Sciatic nerve (tissue), 2 donors: ENCODE measurements around the gene CCDC34. TPM values are rescaled to one million over a fixed set of nuclear protein-coding genes. Genes with fewer than 3 reads are reported as not detected.
"Not testable (repeated sequence)": the region's sequence is repeated elsewhere in the genome, so short reads cannot be mapped to it uniquely, and the experiment has no call there.

ENCODE experiments used
- ATAC-seq: fragments of 200-7000 bp; cut with Tn5 transposase; one replicate; pipeline ENCODE4 v1.9.1; 2020; ENCODE audit warnings: mild to moderate bottlenecking, moderate library complexity
- DNase-seq: peaks from one replicate; pipeline ENCODE4 v3.0.0-alpha.2; 2020; ENCODE audit warnings: low spot score
- intact Hi-C: fragments of 100-400 bp; cut with DNase I; formaldehyde crosslinking; loops from one replicate; pipeline ENCODE4 v1.14.2; 2022
- total RNA-seq: library from RNA; stranded (reverse); fragmentation: NEBNext Ultra II Directional; extraction: Animal tissue kit (Norgen Biotek cat#: 25700); gene quantifications from one replicate; pipeline ENCODE4 v1.2.1, GENCODE V29; 2021
- donor health status: DM: no; HTN: no; CAD: no.
- donor health status: DM: no; HTN: no; CAD: no.

The CCDC34 gene
- total RNA-seq, 1 donor from 2014 or later = 7.8 TPM

DNA sequence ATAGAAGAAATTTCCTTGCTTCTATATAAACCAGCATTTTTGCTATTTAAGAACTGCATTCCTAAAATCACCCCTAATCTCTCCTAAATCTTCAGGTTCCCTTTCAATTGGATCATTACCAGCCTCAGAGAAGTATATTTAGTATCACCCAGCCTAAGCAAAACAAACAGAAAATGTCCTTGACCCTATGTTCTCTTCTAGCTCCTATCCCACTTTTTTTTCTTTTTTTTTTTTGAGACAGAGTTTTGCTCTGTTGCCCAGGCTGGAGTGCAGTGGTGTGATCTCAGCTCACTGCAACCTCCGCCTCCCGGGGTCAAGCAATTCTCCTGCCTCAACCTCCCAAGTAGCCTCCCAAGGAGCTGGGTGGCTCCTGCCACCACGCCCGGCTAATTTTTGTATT is 28.3 kb downstream of the CCDC34 start:
- DNase-seq, intact Hi-C loops, ATAC-seq: not testable (repeated sequence)

- no peak for DNase-seq
- ATAC-seq = no peak
- intact Hi-C loops = no loop called here
Measured at GRCh38 chr11:27331981-27332380, 31.0 kb downstream of the CCDC34 start.

DNA sequence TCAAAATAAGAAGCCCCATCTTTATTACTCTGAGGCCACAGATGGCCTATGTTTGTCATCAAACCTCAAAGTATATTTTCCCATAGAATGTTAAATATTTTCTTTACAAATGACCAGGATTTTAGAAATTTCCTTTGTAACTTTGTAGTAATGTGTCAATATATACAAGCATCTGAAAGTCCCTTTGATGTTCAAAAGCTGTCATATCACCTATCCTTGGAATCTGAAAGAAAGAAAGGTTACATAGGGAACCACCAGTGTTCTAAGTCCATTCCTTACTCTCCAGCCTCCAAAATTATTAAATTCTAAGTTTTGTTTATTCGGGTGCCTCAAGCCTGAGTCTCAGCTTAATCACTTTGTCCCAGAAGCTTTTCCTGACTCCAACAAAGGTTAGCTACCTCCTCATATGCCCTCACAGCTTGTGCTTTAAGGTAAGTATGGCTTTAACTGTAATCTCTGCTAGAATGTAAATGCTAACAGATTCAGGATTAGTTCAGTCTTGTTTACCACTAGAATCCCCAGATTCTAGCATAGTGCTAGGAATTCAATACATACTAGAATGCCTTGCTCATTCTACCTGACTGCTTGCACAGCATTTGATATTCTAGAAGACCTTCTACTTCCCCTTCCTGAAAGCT is 32.3 kb downstream of the CCDC34 start:
- DNase-seq (no peak), ATAC-seq (no peak)
- intact Hi-C loops = no loop called here

DNA sequence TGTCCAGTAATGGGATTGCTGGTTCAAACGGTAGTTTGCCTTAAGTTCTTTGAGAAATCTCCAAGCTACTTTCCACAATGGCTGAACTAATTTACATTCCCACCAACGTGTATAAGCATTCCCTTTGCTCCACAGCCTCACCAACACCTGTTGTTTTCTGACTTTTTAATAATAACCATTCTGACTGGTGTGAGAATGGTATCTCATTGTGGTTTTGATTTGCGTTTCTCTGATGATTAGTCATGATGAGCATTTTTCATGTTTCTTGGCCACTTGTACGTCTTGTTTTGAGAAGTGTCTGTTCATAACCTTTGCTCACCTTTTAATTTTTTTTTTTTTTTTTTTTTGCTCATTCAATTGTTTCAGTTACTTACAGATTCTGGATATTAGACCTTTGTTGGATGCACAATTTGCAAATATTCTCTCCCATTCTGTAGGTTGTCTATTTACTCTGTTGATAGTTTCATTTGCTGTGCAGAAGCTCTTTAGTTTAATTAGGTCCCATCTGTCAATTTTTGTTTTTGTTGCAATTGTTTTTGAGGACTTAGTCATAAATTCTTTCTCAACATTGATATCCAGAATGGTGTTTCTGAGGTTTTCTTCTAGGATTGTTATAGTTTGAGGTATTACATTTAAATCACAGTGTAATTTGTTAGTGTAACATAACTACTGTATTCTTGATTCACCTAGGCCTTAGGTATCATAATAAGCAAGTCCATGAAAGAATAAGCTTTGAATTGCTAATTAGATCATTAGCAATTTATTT is 33.0 kb downstream of the CCDC34 start:
- ATAC-seq (no peak), DNase-seq (no peak)
- intact Hi-C loops = no loop called here

- DNase-seq (no peak), ATAC-seq (no peak)
- intact Hi-C loops = no loop called here
Measured at GRCh38 chr11:27328614-27329013, 34.4 kb downstream of the CCDC34 start.

GRCh38 chr11:27327064-27327463 is 36.0 kb downstream of the CCDC34 start:
- DNase-seq, intact Hi-C loops, ATAC-seq: not testable (repeated sequence)

DNA sequence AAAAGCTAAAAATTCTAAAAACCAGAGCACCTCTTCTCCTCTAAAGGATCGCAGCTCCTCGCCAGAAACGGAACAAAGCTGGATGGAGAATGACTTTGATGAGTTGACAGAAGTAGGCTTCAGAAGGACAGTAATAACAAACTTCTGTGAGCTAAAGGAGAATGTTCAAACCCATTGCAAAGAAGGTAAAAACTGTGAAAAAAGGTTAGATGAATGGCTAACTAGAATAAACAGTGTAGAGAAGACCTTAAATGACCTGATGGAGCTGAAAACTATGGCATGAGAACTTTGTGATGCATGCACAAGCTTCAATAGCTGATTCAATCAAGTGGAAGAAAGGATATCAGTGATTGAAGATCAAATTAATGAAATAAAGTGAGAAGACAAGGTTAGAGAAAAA is 40.8 kb downstream of the CCDC34 start:
- DNase-seq, intact Hi-C loops, ATAC-seq: not testable (repeated sequence)

- intact Hi-C loops, DNase-seq, ATAC-seq: not testable (repeated sequence)
Measured at GRCh38 chr11:27321340-27321739, 41.7 kb downstream of the CCDC34 start.

DNA sequence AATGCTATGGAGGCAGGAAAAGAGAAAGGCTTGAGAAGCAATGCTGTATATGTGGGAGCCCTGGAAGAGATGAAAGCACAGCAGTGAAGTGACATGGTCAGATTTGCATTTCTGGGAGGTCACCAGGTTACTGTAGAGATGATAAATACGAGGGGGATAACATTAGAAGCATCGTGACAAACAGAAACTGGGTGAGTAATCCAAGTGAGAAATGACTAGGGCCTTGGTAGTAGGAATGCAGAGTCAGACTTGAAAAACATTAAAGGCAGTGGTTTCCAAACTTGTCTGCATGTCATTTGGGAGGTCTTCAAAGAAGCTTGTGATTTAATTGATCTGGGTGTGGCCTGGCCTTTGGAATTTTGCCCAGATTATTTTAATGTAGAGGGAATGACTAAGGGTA is 43.9 kb downstream of the CCDC34 start:
- DNase-seq (no peak), ATAC-seq (no peak)
- intact Hi-C loops = no loop called here

DNA sequence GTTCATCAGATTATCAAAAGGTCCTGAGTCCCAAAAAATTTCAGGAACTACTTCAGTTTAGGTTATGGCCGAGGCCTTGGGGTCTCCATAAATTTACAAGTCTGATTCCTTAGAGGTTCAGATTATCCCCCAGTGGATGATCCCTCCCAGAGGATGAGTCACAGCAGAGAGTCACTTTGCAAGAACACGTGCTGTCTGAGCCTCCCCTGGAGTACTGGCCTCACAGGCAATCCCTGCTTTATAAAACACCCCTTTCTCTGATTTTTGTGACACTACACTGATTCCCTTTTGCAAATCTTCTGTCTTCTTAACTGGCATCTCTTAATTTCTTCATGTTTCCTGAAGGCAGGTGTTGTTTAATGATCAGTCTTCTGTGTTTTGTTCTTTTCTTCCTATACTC is 45.3 kb downstream of the CCDC34 start:
- DNase-seq = no peak
- intact Hi-C loops = no loop called here
- no peak for ATAC-seq

GRCh38 chr11:27315836-27316235 is 47.2 kb downstream of the CCDC34 start:
- no peak for DNase-seq
- no peak for ATAC-seq
- intact Hi-C loops = no loop called here

DNA sequence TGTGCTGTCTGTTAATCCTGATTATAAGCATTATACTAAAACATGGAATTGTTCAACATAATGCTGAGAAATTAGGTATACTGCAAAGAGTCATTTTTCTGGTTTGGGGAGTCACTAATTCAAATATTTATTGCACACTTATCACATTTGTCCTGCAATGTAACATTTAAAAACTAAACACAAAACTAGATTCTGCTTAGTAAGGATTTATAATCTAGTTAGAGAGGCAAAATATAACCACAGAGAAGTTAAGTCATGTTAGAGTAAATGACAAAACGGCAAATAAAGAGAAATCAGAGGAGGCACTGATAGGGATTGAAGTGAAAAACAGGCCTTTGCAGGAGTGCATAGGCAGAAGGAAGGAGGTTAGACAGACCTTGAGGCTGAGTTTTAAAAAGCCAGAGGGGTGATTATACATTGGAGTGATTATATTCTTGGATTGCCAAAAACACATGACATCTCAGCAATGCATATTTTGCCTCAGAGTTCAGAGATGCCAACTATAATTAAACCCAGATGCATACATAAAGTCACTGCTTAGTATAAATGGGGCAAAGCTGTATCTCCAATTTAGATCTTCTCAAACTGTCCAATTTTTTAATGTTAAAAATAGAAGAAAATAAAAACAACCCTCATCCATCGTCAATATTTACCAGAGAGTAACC is 49.7 kb downstream of the CCDC34 start:
- no peak for DNase-seq
- intact Hi-C loops = no loop called here
- ATAC-seq = no peak

DNA sequence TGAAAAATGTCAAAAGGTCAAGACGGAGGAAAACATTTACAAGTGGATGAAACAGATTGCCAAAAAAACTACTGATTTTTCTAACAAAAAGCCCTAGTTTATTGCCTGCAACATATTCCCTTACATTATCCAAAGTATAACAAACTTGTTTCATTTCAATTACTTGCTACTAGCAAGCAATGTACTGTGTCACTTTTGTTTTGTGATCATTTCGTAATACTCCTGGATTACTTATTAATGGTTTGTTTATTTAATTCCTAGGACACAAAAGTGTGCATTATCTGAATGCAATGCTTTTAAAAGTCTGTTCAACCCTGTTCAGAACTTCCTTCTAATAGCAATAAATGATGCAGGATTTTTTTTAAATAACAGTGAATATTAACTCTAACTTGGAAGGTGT is 50.9 kb downstream of the CCDC34 start:
- ATAC-seq = no peak
- intact Hi-C loops = no loop called here

DNA sequence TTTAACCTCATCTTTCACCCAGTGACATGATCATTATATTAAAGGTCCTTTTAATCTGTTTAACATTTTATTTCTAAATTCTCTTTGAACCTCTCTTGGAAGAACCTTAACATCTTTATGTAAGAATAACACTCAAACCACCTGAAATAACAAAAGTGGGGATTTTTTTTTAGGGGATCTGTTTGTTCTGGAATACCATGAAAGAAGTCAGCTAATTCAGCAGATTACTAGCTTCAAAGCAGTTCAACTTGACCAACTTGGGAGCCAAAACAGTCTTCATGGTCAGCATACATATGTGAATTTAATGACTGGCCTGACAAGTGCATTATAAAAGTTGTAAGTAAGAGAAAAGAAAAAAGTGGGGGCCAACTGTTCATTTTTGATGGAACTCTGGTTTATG is 52.3 kb downstream of the CCDC34 start:
- intact Hi-C loops = no loop called here
- no peak for ATAC-seq
- no peak for DNase-seq

More for the DNA sequence above, 50.9 kb downstream of the CCDC34 start:
- no peak for DNase-seq

DNA sequence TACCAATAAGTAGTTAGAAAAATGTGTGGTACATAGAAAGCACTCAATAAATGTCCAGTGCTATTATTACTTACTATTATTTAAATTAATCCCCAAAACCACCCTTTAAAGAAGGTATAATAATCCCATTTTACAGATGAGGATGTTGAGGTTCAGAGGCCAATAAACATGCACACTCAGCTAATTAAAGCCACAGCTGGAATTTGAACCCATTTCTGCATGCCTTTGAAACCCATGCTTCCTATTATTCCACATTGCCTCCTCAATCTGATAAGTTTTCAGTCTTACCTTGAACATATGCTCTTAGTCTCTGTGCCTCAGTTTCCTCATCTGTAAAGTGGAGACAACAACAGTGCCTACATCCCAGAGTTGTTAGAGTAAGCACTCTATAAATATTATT is 52.8 kb downstream of the CCDC34 start:
- intact Hi-C loops = no loop called here
- no peak for DNase-seq
- no peak for ATAC-seq

DNA sequence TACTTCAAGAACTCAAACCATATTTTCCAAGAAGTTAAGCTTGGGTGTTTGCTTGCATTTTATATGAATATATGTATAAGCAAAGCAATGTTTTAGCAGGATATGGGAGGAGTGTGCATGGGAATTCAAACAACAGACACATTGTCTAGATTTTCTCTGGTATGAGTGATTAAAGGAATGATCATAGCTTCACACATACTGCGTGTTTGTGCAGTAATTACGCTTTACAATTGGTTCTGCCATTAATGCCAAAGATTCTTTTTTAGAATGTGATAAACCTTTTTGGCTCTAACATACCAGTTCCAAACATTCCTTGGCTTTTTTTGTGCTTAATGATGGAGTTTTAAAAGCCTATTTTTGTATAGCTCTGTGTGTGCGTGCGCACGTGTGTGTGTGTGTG is 54.0 kb downstream of the CCDC34 start:
- intact Hi-C loops = no loop called here
- ATAC-seq (no peak), DNase-seq (no peak)

DNA sequence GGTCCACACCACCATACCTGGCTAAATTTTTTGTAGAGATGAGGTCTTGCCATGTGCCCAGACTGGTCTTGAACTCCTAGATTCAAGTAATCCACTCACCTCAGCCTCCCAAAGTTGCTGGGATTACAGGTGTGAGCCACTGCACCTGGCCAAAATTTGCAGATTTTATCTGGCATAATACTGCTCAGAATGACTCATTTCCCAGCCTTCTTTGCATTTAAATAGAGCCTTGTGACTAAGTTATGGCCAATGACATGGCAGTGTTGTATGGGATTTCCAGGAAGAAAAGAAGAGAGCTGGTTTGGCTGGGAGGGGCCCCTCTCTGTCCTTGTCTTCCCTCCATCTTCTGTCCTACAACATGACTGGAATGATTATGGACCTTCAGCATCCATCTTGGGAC is 55.8 kb downstream of the CCDC34 start:
- intact Hi-C loops = no loop called here
- ATAC-seq = no peak
- no peak for DNase-seq

DNA sequence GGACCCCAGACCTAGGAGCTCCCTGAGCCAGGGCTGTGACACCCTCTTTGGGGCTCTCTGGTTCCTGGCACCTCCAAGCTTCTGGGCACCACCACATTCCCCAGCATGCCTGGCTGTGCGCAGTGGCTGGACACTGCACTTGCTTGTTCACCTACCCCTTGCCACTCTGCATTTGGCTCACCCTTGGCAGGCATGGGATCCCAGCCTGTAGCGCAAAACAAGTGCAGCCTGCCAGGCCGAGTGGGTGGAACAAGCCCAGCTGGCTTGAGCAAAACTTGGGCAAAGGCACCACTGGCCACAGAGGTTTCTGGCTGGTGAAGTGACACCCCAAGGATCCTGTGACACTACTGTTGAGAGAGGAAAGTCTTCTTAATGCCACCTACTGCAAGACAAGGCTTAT is 57.3 kb downstream of the CCDC34 start:
- peak; percentile 60 for ATAC-seq
- DNase-seq = no peak
- intact Hi-C loops = no loop called here

DNA sequence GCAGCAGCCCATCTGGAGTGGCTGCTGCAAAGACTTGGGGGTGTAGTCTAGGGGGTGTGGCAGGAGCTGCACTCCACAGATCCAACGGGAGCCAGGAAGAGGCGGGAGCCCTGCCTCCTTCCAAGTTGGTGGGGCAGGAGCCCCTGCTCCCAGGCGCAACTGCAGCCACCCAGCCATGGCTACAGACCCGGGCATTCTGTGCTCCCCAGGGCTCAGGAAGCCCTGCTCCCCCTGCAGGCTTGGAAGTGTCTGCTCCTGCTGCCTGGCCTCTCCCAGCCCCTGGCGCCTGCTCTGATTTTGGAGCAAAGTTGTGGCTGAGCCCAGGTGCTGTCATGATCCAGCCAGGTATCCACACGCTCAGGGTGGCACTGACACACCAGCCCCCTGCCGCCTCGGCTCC is 58.5 kb downstream of the CCDC34 start:
- peak; percentile 13 for ATAC-seq
- intact Hi-C loops = no loop called here

DNA sequence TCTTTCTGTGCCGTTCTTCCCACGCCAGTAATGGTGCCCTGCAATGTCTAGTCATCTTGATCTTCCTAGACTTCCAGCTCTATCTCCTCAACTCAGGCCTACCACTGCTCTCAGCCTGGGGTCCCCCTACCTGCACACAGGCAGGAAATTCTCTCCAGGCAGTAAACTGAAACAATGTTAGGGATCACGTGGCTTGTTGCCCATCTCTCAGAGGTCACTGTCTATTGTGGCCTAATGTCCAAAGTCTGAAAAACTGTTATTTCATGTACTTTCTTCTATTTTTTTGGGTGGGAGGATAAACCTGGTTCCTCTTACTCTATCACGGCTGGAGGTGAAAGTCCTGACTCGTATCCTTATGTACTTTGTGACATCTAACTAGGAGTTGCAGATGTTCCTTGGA is 59.1 kb downstream of the CCDC34 start:
- DNase-seq = no peak
- ATAC-seq = no peak
- intact Hi-C loops = no loop called here

More for the DNA sequence above, 58.5 kb downstream of the CCDC34 start:
- DNase-seq = no peak
